GM12892 (cell line): ENCODE measurements around the gene APLNR.

ENCODE experiments used
- POLR2A ChIP-seq: IDR thresholded peaks from 2 replicates; pipeline ENCODE4 v1.6.1; 2011; ENCODE audit warnings: low read depth, low read length, control low read depth
- POLR2AphosphoS5 ChIP-seq: IDR thresholded peaks from 2 replicates; pipeline ENCODE4 v1.6.1; 2011; ENCODE audit warnings: low read depth, low read length, control low read depth
- TAF1 ChIP-seq: IDR thresholded peaks from 2 replicates; pipeline ENCODE4 v1.6.1; 2011; ENCODE audit warnings: low read depth, mild to moderate bottlenecking, control low read depth, low read length, borderline replicate concordance

DNA sequence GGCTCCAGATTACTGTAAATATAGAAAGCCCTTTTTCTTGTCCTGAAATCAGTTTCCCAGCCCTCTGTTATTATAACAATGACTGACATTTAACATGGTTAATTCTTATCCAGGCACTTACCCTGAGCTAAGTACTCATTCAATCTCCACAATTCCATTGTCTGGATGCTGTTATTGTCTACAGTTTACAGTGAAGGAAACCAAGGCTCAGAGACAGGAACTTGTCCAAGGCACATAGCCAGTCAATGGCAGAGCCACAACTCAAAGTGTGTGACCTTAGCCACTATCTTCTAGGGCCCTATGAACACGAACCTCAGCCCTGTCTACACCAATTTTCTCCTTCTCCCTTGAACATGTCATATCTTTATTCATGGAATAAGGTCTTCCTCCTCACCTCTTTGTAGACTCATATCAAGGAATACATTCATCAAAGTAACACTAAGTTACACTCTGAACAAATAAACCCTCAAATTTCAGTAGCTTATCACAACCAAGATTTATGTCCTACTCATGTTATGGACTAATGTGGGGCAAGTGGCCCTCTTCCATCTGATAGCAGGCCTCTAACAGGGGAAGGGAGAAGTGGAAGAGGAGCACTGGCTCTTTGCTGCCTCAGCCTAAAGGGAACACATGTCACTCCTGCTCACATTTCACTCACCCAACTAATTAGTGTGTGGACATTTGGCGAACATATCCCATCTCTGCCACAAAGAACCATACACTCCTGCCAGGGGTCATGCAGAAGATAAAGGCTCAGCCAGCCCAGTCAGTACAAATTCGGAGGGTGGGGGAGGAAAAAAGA lies 39.3 kb upstream of the APLNR start:
- TF ChIP-seq POLR2A (no peak), POLR2AphosphoS5 (no peak), TAF1 (no peak)
